ENCODE data around the gene FCN2. TPM values are rescaled to one million over a fixed set of nuclear protein-coding genes. Genes with fewer than 3 reads are reported as not detected.

Gene FCN2
- total and polyA plus RNA-seq, 2 of the 4 experiments (the other 2 are of a cell fraction), result not detected

- POLR2A ChIA-PET (ENCODE audit: unreplicated experiment), result no interaction called here
- Histone ChIP-seq H3K56ac (ENCODE audit: extremely low read depth, insufficient read depth, low read length) (no peak overlapping the region), H4K5ac (ENCODE audit: low read depth, low read length) (no peak overlapping the region), H3K27ac (ENCODE audit: insufficient read depth, low read length) (no peak overlapping the region), H3K36me3 (ENCODE audit: control insufficient read depth, insufficient read depth, low read length) (no peaks in the 10 kb centered on the region), H2AK5ac (ENCODE audit: low read depth, low read length) (no peak overlapping the region), H4K8ac (ENCODE audit: low read depth in 2 of 2, low read length in 2 of 2) (no peak overlapping the region), H3K9ac (ENCODE audit: low read depth, low read length) (no peak overlapping the region), H3K79me1 (ENCODE audit: low read depth in 1 of 2, low read length in 2 of 2) (no peaks in the 10 kb centered on the region), H3K4me3 (ENCODE audit: insufficient read depth, low read depth, low read length) (no peak overlapping the region), H3K9me1 (ENCODE audit: insufficient read depth, low read length) (no peaks in the 10 kb centered on the region), H3K14ac (replicated peaks; ENCODE audit: low read depth, low read length) (no peak overlapping the region), H3K18ac (ENCODE audit: low read depth, low read length) (no peak overlapping the region), H4K91ac (ENCODE audit: insufficient read depth, low read depth, low read length) (no peak overlapping the region), H2BK120ac (ENCODE audit: low read depth, low read length) (no peak overlapping the region), H3K4me2 (ENCODE audit: low read depth, low read length) (no peak overlapping the region), H2BK5ac (ENCODE audit: low read depth, low read length, poor library complexity, severe bottlenecking) (no peak overlapping the region), H3K4me1 (ENCODE audit: control insufficient read depth, insufficient read depth, low read length) (peaks cover 10% of the 10 kb centered on the region), H3K23ac (ENCODE audit: low read depth, low read length) (no peak overlapping the region), H2BK15ac (ENCODE audit: low read depth, low read length) (no peak overlapping the region), H3K27me3 (ENCODE audit: control insufficient read depth, insufficient read depth, low read length) (peaks cover 24% of the 10 kb centered on the region), H2BK20ac (ENCODE audit: low read depth, low read length) (no peak overlapping the region), H2AFZ (replicated peaks; ENCODE audit: low read length, poor library complexity) (no peak overlapping the region), H3K4ac (ENCODE audit: low read depth, low read length) (no peak overlapping the region), H4K20me1 (ENCODE audit: insufficient read depth, low read length) (no peaks in the 10 kb centered on the region), H2AK9ac (replicated peaks; ENCODE audit: low read depth, low read length, poor library complexity) (peak overlapping the region; percentile 3), H3K9me3 (ENCODE audit: control insufficient read depth, insufficient read depth, low read length) (peaks cover 3% of the 10 kb centered on the region; the same call in 1 of the 2 replicates)
- no TSS peak for BruUV-seq (replicated peaks)
- ATAC-seq (ENCODE audit: low read depth), result no peak
- WGBS, 2 experiments (ENCODE audit: extremely low coverage in 2 of 2, insufficient read length in 1 of 2), result 64% methylated on average over 3 of the region's 7 CpGs; no CpG with 5 or more reads in 1 of the 2 experiments
- intact Hi-C loops (cut with micrococcal nuclease), result no loop called here
- TF ChIP-seq POLR2A (IDR thresholded peaks at IDR 0.05; ENCODE audit: low read depth, low read length) (no peak), RCOR1 (IDR thresholded peaks at IDR 0.05; ENCODE audit: insufficient replicate concordance, low read length) (no peak), CEBPB (IDR thresholded peaks at IDR 0.05; ENCODE audit: low read depth, low read length) (no peak), BHLHE40 (IDR thresholded peaks at IDR 0.05; ENCODE audit: low read depth, low read length) (no peak), MAFK (IDR thresholded peaks at IDR 0.05; ENCODE audit: low read depth, low read length) (no peak), CTCF (conservative IDR thresholded peaks at IDR 0.05; ENCODE audit: low read depth, low read length) (no peak), MXI1 (IDR thresholded peaks at IDR 0.05; ENCODE audit: borderline replicate concordance, low read depth, low read length) (no peak), RAD21 (IDR thresholded peaks at IDR 0.05; ENCODE audit: low read length) (no peak), CHD1 (IDR thresholded peaks at IDR 0.05; ENCODE audit: low read depth, low read length) (no peak), RFX5 (IDR thresholded peaks at IDR 0.05; ENCODE audit: low read depth, low read length) (no peak), FOS (IDR thresholded peaks at IDR 0.05; ENCODE audit: low read depth, low read length) (no peak)
- dilution Hi-C loops (cut with HindIII; ENCODE audit: low sequenced_read_pairs, unreplicated experiment), result no loop called here
- no peak for DNase-seq
- in situ Hi-C loops (cut with MboI; ENCODE audit: low sequenced_read_pairs), result no loop called here
- CTCF ChIA-PET, result no interaction called here
Observed at GRCh38 chr9:134892820-134893420, 12.3 kb downstream of the FCN2 start.

Data from IMR-90 (cell line).